Stimulated activated CD4-positive, alpha-beta T cell treated with anti-CD3 and anti-CD28 coated beads, Interleukin-2, amount 100 ng/mL, for 4 hours (primary cell): ENCODE data around the gene KAT6B.

Experiments
- DNase-seq: peaks from one replicate; pipeline ENCODE4 v3.0.0-alpha.2; 2020; ENCODE audit warnings: low read depth

The KAT6B gene

DNA sequence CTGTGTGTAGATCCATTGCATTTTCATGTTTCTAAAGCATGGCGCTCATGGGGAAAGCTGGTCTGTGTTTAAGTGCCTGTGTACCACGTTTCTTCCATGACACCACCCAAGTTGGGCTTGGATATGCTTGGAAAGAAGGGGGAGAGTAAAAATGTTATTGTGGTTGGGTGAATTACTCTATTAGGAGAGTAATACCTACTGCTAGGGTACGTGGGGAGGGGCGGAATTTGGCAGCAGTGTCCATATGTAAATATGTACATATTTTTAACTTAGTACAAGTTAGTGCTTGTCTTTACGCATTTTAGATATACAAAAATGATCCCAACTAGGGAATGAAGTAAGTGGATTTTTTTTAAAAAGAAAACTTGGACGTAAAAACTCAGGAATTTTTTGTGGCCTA is 242.1 kb downstream of the KAT6B start:
- DNase-seq, result no peak

DNA sequence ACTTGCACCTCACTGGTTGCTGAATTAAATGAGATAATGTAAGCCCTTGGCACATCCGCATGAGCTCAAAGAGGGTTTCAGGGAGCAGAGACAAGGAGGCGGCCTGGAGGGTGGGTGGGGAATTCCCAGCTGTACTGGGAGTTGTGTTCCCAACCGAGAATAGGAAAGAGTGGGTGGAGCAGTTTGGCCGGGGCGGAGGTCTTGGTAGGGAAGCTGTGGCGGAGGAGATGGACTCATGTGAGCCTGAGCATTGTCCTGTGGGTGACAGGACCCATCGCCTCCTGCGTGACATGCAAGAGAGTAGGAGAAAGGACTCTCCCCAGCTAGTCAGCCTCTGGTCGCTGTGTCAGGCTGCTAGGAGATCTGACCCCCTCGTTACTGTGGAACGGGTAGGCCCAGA is 244.1 kb downstream of the KAT6B start:
- no peak for DNase-seq

DNA sequence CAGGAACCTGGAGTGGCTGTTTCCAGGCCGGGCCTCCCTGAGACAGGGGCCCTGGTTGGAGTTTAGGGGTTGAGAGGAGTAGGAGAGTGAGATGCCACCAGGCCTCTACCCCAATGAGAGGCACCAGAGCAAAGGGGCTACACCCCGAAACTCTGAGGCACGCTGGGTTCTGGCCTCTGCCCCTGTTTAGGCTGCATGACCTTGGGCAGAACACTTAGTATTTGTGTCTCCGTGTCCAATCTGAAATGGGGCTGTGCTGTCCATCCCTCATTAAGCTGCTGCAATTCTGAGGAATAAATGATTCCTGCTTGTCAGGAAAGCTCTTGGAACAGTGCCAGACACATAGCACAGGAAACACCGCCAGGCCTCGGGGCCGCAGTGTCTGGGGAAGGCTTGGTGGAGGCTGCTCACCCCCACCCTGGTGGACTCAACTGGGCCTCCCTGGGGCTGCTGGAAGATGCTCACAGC is 244.6 kb downstream of the KAT6B start:
- no peak for DNase-seq

DNA sequence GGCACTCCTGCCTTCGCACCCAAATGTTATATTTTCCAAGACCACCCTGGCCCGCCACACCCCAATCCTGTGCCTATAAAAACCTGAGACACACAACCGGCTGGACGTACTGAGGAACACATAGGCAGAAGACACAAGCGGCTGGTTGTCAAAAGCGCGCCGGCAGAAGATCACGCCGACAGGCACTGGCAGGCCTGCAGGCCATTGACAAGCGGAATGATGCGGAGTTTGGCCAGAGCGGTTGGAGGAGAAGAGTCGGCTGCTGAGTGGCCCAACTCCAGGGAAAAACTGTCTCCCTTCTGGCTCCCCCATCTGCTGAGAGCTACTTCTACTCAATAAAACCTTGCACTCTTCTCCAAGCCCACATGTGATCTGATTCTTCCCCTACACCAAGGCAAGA is 245.4 kb downstream of the KAT6B start:
- no peak for DNase-seq

DNA sequence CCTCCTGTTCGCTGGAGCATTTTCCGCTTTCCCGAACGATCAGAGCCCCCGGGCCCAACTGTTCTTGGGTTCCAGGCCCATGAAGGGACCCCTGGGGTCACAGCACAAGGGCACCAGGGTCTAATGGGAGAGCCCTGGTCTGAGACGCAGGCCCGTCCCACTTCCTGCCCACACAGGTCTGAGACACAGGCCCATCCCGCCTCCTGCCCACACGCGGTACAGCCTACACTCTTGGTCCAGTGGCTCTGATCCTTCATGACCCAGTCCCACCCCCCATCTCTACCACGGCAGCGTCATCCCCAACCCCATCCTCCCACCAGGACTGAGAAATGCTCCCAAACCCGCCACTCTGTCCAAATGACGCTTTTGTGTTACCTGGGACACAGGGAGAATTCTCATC is 246.3 kb downstream of the KAT6B start:
- no peak for DNase-seq

DNA sequence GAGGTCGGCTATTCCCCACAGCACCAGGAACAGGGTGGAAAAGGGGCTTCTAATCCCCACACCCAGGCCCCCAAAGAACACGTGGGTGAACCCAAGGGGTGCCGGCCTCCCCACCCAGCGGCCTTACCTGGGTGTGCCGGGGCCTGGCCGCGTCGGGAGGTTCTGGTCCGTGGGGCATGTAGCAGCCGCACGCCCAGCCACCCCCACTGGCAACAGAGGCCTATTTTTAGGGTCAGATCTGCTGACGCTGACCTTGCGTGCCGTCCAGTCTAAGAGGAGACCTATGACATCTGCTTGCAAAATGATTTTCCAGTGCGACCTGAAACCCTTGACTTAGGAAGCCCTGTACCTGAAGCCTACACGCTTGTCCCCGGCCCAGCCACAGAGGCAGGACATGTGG is 247.0 kb downstream of the KAT6B start:
- DNase-seq, result no peak

DNA sequence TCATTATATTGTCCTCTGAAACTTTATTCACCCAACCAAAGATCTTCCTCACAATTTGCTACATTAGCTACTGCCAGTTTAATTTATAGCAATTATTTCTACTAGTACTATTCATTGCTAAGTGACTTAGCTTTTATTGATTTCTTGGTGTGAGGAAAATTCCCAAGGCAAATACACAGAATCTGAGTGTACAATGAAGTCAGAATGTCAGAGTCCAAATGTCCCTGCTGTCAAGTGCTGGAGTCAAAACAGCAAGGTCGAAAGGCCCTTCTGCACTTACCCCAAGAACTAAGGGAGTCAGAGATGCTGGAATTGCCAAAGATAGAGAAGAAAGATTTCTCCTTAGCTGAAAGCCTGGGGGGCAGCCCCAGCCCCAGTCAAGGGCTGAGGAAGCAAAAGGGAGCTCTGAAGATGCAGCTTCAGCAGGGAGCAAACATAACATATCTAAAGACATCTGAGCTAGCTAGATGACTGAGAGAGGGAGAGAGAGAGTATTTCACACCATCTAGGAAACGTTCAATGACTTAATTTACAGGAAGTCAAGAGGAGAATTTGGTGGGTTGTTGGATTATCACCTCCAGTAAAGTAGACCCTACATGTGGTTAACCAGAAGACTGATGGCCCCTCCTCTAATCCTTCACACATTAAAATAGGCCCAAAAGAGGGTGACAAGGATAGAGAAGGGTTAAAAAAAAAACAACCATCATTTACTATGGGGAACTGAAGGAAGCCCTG is 248.5 kb downstream of the KAT6B start:
- DNase-seq, result no peak

DNA sequence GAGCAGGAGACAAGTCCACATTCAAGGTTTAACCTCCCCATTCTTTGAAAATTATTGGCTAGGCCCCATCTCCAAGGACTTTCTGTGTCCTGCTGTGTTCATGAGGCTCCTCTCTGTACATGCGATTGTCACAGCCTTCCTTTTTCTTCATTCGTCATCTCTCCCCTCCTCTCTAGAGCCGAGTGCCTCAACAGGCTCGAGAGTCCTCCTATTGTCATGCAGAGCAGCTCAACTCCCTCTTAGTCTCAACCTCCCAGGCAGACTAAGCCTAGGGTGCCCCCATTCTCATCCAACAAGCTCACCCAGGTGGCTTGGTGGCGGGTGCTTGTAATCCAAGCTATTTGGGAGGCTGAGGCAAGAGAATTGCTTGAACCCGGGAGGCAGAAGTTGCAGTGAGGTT is 249.9 kb downstream of the KAT6B start:
- DNase-seq, result no peak

DNA sequence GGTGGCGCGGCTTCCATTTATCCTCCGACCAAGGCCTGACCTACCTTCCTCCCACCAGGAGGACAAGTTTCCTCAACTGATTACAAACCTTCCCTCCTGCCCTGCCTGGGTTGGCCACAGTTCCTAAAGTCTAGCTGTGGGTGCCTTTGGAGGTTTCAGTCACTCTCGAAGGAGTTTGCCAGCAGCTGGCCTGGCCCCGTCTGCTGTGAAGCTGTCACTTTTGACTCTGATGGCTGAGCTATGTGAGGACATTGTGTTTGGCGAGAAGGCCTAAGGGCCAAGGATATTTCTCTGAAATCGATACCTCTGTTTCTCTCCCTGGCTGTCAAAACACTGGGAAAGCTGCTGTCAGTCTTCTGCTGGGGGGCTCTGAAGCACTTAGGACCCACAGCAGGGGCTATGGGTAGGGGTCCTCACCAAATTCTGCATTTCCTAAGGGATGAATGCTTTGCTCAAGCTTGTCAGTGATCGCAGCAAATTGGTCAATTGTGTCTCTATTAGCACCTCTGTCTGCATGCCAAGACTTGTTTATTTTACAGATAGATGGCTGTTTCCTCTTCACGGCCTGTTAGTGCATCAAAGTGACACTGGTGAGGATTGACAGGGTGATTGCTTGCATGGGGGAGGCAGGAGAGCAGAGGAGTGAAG is 253.2 kb downstream of the KAT6B start:
- DNase-seq, result no peak

DNA sequence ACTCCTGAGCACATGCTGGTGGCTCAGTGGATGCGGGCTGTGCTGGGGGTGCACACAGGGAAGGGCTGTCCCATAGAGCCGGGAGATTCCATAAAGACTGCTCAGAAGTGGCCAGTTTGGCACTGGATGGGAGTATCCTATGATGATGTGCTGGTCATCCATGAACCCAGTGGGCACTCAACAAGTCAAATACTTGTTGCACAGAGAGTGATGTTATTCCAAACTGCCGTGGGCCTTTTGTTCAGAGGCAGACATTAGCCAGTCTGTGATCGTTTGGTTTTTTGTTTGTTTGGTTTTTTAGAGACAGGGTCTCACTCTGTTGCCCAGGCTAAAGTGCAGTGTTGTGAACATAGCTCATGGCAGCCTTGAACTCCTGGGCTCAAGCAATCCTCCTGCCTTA is 254.2 kb downstream of the KAT6B start:
- DNase-seq, result no peak

DNA sequence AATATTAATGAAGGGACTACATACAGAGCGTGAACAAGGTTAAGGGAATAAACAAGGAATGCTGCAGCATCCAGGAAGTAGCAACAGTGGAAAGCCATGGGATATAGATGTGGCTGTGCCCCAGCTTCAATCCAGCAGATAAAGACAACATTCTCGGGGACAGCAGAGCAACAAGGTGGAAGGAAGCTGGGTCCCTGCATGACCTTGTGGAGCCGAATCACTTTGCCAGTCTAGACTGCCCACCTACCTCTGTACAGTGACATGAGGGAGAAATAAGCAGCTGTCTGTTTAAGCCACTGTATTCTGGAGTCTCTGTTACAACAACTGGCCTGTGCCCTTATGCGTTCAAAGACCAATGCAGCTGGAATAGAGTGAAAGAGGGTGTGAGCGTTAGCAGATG is 255.0 kb downstream of the KAT6B start:
- no peak for DNase-seq
